HTR-8/SVneo (cell line): ENCODE data around the gene XRN2.

Source experiments
- DNase-seq: peaks from one replicate; pipeline ENCODE4 v3.0.0; 2011; ENCODE audit warnings: low spot score, mixed read lengths; ENCODE audit not compliant: insufficient read length
- FAIRE-seq: peaks from 2 replicates; lab custom pipeline; 2011; peaks lifted over from hg19 to GRCh38; lab: Jason Lieb, UNC

Gene XRN2

DNA sequence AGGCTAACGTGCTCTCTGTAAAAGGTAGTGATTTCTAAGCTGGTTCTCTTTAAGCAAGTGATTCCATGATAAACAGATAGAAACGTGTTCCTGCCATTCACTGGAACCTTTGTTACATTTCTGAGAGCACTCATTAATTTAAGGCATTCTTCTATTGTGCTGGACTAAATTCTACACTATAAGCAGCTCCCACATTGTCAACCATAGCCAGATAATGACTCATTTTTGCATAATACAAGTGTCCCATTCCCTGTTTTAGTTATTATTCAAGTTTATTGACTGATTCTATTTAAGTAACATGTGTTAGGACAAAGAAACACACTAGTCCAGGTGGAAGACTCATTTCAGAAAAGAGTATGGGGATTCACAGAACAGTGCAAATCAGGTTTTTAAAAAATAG, 13.5 kb upstream of the XRN2 start:
- FAIRE-seq (no peak), DNase-seq (no peak)

DNA sequence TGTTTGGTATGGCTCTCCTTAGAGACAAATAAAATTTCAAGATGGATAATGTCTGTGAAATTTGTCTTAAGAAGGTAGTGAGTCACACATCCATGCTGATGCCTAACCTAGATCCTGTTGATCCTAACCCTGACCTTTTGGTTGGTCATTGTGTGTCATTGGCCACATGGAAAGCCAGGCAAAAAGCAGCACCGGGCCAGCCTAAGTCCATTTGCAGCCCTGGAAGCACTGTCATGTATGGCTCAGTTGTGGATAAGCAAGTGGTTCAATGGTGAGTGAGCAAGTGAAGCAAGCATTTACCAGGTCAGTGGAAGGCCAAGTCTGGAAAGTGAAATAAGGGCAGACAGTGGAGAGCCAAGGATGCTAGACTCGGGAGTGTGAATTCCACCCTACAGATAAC, 12.1 kb upstream of the XRN2 start:
- FAIRE-seq, result no peak
- no peak for DNase-seq

DNA sequence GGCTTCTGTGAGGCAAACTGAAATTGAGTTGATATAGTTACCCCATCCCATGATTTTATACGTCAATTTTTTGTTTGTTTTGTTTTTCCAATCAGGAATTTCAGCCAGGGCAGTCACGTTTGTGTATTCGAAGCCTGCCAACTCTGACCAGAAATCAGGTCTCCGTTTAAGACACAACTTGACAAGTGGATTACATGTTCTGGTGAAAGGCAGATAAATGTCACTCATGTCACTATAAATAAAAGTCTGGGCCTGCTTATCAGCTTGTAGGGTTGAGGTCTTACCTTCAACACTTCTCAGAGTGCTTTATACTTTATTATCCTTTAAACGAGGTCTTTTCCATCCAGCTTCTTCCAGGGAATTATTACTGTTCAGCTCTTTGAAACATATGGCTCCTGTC, 8.4 kb upstream of the XRN2 start:
- FAIRE-seq (no peak), DNase-seq (no peak)

DNA sequence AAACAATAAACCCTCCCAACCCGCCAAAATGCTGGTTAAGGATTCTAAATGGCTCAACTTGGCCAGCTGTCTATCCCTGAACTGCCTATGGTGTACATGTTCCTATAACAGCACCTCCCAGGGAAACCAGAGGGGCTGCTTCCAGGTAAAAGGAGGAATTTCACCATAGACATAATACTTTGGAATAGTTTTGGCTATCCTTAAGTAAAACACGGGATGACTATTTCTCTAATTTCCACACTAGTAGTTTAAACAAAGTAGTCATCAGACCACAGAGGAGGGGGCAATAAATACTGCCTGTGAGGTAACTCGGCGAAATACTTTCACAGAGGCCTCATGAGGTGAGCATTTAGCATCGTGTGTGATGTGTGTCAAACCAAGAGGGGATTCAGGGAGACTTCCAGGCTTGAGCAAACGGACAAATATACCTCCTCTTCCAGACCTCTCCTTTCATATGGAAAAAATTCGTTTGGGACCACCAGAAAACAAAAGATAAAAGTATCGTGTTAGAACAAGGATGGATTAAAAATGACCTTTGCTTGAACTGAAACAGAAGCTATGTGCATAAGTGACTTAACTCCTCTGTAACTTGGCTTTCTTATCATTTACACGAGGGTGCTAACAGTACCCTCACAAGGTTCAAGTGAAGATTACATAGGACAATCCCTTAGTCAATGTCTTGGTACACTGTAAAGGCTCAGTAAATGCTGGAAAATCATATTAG, 1.0 kb upstream of the XRN2 start:
- FAIRE-seq (no peak), DNase-seq (no peak)

DNA sequence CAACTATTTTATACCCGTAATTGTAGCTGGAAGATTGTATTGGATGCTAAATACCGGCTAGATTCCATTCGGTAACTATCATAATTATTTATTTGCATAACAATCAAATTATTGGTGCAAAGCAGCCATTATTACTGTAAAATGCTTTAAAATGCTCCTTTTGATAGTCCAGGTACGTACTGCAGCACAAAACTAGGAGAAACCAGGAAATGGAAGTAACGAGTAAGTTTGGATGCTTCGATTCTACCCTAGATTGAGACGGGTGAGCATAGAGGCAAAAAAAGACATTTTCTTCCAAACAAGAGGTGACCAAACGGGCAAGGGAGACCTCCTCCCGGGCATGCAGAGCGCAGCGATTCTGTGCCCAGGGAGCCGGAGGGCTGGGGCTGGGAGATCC, 469 bp upstream of the XRN2 start:
- FAIRE-seq (no peak), DNase-seq (no peak)

DNA sequence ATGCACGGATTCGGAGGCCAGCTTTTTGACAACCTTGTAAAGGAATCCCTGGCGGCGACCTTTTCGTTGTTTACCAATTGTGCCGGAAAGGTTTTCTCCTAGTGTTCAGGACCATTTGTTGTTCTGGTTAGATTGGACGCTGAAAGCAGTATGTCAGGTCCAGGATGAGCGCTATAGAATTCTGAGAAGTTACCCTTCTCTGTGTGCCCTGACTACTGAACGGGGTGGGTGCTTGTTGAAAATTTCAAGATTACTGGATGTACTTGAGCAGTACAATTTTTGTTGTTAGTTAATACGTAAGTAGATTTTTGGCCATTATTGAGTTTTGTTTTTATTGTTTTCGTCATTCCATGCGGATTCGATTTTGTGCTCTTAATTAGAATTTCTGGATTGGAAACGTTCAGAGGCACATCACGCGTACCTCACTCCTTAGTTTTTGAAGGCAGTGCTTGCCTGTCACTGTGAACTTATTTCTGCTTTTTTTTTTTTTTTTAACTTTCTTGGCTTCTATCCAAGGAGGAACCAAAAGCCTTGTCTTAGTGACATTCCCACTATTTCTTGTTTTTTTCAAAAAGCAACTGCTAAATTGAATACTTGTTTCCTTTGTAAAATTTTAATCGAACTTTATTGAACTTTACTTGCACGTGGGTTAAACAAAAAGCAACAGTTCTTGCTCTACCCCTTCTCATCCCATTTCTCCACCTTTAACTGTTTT, 898 bp downstream of the XRN2 start:
- DNase-seq (no peak), FAIRE-seq (no peak)

DNA sequence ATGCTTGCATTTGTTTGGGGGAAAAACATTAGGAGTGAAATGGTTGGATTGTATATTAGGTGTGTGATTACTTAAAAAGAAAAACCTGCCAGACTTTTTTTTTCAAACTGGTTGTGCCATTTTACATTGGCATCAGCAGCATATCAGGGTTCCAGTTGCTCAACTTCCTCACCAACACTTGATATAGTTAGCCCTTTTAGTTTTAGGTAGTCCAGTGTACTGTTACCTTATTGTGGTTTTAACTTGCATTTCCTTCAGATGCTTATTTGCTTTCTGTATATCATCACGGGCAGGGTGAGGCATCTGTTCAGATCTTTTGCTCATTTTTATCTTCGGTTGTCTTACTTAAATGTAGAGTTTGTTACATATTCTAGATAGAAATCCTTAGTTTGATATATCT, 5.2 kb downstream of the XRN2 start:
- DNase-seq (no peak), FAIRE-seq (no peak)

DNA sequence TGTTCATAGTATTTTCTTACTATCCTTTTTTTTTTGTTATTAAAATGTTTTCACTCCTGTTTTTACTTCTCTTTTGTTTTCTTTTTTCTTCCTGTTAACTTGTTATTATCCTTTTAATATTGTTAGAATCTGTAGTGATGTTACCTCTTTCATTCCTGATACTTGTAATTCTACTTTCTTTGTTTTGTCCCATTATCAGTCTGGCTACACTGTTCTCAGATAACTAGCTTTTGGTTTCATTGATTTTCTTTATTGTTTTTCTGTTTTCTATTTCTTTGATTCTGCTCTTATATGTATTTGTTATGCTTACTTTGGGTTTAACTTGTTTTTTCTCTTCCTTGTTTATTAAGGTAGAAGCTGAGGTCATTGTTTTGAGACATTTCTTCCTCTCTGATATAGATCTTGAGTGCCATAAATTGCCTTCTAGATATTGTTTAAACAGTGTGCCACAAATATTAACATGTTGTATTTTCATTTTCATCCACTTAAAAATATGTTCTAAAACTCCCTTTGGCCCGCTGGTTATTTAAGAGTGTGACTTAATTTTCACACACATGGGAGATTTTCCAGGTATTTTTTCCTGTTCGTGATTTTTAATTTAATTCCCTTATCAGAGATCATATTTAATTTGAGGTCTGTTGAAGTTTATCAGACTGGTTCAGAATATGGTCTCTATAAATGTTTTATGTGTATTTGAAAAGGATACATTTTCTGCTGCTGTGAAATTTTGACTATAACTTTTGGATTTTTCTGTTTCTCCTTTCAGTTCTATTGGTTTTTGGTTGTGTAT, 6.7 kb downstream of the XRN2 start:
- no peak for FAIRE-seq

DNA sequence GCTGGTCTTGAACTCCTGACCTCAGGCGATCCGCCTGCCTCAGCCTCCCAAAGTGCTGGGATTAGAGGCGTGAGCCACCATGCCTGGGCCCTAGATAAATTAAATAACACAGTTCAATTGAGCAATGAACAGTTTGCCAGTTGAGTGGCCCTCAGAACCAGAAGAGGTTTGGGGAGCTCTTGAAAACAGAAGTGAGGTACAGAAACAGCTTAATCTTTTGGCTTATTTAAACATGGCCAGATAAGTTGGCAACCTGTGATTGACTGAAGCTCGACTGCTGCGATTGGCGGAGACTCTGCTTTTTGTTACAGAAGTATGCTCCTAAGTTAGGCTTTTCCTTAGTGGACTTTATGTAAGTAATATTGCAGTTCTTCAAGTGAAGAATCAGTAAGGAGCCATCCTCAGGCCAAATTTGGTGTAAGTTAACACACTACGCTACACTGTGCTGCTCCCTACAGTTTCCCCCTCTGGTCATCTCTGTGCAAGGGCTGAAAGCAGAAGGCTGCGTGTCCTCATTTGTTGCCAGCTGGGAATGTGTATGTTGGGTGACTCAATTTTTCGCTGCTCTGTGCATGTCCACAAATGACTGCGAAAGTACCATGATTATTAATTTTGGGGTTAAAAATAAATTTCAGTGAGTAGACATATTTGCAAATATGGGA, 9.8 kb downstream of the XRN2 start:
- no peak for DNase-seq
- no peak for FAIRE-seq

More for the DNA sequence above, 6.7 kb downstream of the XRN2 start:
- no peak for DNase-seq

DNA sequence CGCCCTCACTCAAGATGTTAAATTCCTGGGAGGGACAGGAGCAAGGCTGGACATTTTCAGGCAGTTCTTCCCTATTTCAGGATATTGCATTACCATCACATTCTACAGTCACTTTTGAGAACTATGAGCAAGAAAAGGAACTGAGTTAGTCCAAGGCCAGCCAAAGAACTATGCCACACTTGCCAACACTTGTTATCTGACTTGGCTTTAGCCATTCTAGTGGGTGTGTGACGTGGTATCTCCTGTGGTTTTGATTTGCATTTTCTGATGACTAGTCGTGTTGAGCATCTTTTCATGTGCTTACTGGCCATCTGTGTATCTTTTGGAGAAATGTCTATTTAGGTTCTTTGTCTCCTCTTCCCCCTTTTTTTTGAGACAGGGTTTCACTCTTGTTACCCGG, 12.0 kb downstream of the XRN2 start:
- no peak for FAIRE-seq
- no peak for DNase-seq

DNA sequence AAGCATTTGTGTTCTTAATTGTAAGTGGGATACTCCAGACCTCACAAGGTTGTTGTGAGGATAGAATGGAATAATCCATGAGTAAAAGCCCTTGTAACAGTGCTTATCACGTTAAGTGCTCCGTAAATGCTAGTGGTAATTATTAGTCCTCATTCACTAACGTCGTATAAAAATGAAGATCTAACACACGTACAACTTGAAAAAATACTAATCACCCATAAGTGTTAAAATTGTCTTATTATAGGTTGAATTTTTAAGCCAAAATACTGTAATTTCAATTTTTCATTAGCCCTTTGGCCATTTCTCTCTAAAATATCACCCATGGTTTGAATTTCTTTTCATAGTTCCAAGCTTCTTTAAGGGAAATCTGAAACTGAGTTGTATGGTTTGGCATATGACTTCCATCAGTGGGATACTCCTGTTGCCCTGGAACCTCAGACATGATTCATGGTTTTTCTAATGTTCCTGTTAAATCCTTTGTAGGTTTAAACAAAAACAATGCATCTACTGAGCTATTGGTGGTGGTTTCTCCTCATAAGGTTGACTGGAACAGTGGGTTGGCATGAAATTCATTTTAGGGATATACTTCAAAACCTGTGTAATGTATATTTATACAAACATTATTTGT, 19.1 kb downstream of the XRN2 start:
- FAIRE-seq, result no peak

DNA sequence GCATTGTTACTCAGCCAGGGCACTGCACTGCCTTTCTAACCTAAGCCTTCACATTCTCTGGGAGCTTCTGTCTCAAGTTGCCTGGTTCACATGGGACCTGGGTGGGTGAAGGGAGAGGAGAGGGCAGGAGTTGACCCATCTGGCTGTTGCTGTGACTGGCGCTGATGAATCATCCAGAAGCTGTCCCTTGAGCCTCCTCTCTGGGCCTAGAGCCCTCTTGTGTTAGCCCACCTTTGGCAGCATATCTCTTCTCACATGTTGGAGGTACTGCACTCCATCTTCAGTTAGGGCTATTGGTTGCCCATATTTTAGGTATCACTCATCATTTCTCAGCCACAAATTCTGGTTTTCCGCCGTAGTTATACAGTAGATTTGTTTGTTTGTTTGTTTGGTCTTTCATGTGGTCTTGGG, 19.8 kb downstream of the XRN2 start:
- no peak for FAIRE-seq
- DNase-seq, result no peak

More for the DNA sequence above, 19.1 kb downstream of the XRN2 start:
- no peak for DNase-seq

DNA sequence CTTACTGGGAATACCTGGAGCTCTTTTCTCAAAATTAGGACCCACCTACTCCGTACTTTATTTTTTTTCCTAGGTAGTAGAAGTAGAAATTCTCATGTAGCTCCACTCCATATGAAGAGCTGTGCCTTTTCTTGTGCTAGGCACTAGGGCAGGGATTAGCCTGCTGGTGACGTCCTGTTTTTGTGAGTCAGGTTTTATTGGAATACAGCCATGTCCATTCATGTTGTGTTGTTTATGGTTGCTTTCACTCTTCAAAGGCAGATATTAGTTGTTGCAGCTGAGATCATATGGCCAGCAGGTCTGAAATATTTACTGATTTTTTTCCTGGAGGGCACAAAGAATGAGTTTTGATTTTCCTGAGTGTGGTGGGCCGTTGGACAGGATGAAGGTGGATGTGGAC, 20.5 kb downstream of the XRN2 start:
- no peak for FAIRE-seq
- peak; percentile 34 for DNase-seq

DNA sequence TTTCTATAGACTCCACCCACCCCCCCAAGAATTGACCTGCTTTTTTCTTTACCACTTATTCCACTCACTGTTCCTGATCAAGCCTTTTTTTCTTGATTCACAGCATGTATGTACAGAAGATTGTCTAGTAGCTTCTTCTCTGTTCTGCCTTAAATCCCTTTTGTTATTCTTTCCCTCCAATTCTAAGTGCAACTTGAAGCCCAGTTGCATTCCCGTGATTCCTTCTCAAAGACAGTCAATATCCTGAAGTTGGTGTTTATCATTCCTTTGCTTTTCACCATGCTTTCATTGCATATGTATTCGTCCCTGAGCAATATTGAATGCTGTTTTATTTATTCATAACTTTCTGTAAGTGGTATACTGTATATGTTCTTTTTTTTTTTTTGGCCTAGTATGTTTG, 21.0 kb downstream of the XRN2 start:
- FAIRE-seq (no peak), DNase-seq (no peak)

DNA sequence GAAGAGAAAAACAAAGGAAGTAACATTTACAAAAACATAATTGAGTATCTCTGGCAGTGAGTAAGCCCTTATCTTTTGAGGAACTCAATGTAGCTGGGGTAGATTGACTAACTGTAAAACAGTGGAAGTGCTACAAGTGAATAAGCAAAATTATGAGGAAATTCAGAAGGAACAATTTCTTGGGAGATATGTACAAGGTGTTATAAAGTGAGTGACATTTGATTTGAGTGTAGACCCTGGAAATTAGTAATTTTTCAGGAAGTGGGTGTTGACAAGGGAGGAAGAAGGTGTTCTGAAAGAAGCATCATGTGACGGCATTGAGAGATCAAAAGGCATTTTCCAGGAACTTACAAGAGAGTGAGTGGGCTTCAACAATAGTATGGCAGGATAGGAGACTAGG, 22.2 kb downstream of the XRN2 start:
- FAIRE-seq, result no peak
- no peak for DNase-seq

DNA sequence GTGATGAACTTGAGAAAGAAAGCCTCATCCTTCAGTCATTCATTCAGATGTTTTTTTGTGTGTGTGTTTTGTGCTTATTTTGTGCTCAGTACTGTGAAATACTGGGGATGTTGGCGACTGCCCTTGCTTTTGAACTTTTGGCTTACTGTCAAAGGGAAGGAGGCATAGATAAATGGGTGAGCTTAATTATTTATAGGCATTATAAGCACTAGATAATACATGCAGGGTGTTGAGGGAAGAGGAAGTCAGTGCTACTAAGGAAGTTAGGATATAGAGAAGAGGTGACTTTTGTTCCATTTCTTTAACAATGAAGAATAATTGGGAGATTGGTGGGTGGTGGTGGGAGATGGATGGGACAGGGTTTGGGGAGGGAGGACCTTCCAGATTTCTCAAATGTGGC, 23.6 kb downstream of the XRN2 start:
- DNase-seq, result no peak
- no peak for FAIRE-seq

DNA sequence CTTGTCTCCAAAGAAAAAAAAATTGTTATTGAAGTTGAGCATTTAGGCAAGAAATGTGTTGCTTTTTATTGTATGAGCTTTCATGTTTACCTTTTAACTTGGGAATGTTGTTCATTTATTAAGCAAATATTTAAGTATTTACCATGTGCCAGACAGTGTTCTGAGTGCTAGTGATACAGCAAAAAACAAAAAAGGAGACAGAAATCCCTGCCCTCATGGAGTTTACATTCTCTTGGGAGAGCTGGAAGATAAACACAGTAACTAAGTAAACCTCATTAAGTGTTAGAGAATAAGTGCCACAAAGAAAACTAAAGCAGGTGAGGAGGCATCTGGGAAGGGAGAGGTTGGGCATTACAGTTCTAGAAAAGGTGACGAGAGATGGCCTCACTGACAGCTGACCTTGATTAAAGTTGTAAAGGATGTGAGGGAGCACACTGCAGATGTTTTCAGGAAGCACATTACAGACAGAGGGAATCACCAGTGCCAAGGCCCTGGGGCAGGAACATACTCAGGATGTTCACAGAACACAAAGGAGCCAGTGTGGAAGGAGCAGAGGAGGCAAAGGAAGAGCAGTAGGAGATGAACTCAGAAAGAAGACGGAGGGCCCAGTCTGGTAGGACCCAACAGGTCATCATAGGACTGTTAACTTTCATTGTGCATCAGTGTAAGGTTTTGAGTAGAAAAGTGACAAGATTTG, 33.5 kb downstream of the XRN2 start:
- DNase-seq, result no peak
- FAIRE-seq, result no peak

DNA sequence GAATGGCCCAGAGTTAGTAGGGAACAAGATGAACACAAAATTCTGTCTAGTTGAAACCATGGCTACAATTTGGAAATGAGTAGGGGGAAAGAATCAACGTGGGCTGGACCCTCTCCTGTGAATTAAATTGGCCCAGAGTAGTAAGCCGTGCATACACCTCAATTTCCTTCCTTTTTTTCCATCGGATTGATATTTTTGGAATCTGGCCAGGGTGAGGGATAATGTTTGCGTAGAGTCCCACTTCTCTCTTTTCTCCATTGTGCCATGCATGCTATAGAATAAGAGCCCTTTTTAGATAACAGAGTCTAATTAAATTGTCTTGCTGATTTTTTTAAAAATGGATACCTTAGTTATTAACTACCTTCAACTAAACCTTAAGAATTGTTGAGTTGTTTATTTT, 35.2 kb downstream of the XRN2 start:
- no peak for DNase-seq
- FAIRE-seq, result no peak

DNA sequence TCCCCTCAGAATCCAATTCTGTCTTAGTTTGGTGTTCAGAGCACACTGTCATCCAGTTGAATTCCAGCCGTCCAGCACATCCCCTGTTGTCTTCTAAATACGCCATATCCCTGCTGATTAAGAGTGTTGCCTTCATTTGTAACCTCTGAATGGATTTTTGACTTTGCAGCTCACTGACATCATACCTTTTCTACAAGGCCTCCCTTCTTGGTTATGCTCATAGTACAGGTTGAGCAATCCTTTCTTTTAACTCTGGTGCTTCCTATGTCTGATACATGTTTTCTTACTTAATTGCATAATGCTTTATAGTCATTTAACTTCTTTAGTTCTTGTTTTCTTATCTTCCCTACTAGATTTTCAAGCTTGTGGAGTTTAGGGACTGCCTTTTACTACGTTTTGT, 36.4 kb downstream of the XRN2 start:
- DNase-seq (no peak), FAIRE-seq (no peak)
